Esophagus muscularis mucosa (tissue), 3 donors: ENCODE data around the gene TMOD3.

Experiments
- POLR2AphosphoS5 ChIP-seq, 2 donors: sonication (generic); formaldehyde crosslinking; IDR thresholded peaks; one replicate each; pipeline ENCODE4 v1.6.1; 2017; ENCODE audit warnings: antibody characterized with exemption in 2 of 2
- TF ChIP-seq, protein P1 (sequence below), 3 experiments: fragments of 200-600 bp in 2 of 3; fragments of 450-650 bp in 1 of 3; sonication (generic) in 2 of 3; IDR thresholded peaks; one replicate each; pipeline ENCODE4 v1.5.1; 2017 to 2019; ENCODE audit warnings: antibody characterized with exemption in 3 of 3, mild to moderate bottlenecking in 2 of 3, moderate library complexity in 1 of 3

DNA sequence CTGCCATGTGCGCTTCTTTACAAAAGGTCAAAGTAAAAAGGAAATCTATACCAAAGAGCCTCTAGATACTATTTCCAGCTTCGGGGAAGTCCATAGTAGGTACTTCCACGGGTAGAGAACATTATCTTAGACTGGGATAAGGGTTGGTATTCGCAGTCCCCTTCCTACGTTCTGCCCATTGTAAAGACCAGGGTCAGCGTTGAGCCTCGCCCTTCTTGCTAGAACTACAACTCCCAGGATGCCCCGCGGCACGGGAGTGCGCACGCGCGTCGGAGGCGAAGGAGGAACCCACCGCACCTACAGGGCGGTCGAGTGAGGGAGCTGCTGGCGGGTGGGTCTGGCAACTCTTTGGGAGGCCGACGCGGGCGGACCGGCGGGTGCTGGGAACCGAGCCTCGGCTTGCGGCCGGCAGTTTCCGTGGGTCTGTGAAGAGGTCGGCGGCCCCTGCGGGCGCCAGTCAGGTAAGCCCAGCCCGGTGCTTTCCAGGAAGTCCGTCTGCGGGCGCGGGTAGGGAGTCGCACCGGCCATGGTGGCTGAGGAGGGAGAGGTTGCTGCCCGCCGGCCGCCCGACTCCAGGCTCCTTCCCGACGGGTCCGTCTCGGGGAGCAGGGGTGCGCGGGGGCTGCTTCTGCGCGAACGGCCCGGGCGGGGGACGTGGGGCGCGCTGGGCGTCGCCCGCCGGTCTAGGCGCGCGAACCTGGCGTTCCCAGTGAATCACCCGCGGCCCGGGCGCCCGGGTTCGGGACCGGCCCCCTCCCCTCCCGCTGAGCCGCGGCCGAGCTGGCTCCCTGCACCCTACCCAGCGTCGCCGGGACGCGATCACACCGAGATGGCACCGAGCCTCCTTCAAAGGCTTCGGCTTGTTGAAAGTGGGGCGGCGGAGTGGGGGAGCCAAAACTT lies at the start of gene TMOD3:
- TF ChIP-seq, protein P1, sequence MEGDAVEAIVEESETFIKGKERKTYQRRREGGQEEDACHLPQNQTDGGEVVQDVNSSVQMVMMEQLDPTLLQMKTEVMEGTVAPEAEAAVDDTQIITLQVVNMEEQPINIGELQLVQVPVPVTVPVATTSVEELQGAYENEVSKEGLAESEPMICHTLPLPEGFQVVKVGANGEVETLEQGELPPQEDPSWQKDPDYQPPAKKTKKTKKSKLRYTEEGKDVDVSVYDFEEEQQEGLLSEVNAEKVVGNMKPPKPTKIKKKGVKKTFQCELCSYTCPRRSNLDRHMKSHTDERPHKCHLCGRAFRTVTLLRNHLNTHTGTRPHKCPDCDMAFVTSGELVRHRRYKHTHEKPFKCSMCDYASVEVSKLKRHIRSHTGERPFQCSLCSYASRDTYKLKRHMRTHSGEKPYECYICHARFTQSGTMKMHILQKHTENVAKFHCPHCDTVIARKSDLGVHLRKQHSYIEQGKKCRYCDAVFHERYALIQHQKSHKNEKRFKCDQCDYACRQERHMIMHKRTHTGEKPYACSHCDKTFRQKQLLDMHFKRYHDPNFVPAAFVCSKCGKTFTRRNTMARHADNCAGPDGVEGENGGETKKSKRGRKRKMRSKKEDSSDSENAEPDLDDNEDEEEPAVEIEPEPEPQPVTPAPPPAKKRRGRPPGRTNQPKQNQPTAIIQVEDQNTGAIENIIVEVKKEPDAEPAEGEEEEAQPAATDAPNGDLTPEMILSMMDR (IDR thresholded peaks at IDR 0.05): peak in 1 of 3 experiments; percentile 16
- peak; percentile 97 to 98 for TF ChIP-seq POLR2AphosphoS5 (IDR thresholded peaks at IDR 0.05)
